ENCODE measurements around the gene KLHDC3.

GRCh38 chr6:42969431-42969830, 44.6 kb upstream of the KLHDC3 start:
- TF ChIP-seq, protein P1, sequence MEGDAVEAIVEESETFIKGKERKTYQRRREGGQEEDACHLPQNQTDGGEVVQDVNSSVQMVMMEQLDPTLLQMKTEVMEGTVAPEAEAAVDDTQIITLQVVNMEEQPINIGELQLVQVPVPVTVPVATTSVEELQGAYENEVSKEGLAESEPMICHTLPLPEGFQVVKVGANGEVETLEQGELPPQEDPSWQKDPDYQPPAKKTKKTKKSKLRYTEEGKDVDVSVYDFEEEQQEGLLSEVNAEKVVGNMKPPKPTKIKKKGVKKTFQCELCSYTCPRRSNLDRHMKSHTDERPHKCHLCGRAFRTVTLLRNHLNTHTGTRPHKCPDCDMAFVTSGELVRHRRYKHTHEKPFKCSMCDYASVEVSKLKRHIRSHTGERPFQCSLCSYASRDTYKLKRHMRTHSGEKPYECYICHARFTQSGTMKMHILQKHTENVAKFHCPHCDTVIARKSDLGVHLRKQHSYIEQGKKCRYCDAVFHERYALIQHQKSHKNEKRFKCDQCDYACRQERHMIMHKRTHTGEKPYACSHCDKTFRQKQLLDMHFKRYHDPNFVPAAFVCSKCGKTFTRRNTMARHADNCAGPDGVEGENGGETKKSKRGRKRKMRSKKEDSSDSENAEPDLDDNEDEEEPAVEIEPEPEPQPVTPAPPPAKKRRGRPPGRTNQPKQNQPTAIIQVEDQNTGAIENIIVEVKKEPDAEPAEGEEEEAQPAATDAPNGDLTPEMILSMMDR (IDR thresholded peaks at IDR 0.05), result no peak
- no peak for TF ChIP-seq POLR2AphosphoS5 (IDR thresholded peaks at IDR 0.05)
- TF ChIP-seq POLR2A (IDR thresholded peaks at IDR 0.05), result no peak
- no peak for TF ChIP-seq EP300 (IDR thresholded peaks at IDR 0.05)

Data from suprapubic skin (tissue), 4 donors.